GM21576 (cell line): Measurements from ENCODE around the gene CLINT1.

ENCODE experiments used
- ATAC-seq: cut with Tn5 transposase; IDR thresholded peaks from one replicate; pipeline ENCODE4 v1.9.1; 2021; ENCODE audit warnings: mild to moderate bottlenecking, moderate library complexity; ENCODE audit not compliant: unreplicated experiment

Gene CLINT1

DNA sequence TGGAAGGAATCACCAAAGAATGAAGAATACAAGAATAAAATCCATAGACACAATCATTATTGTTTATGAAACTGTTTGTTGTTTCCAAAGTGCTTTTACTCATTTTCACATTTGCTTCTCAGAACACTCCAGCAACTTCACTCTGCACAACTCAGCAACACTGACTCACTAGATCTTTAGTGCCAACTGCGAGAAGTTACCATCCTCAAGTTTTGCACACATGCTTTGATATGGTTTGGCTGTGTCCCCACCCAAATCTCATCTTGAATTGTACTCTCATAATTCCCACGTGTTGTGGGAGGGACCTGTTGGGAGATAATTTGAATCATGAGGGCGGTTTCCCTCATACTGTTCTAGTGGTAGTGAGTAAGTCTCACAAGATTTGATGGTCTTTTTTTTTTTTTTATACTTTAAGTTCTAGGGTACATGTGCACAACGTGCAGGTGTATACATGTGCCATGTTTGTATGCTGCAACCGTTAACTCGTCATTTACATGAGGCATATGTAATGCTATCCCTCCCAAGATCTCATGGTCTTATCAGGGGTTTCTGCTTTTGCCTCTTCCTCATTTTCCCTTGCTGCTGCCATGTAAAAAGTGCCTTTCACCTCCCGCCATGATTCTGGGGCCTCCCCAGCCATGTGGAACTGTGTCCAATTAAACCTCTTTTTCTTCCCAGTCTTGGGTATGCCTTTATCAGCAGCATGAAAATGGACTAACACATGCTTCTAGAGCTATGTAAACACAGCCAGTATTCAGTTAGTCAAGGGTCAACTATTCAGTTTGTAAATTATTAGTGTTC lies 36.9 kb downstream of the CLINT1 start:
- ATAC-seq = no peak

GRCh38 chr5:157821405-157821804 lies 37.5 kb downstream of the CLINT1 start:
- ATAC-seq = no peak

GRCh38 chr5:157820593-157821252 lies 38.2 kb downstream of the CLINT1 start:
- ATAC-seq = no peak

GRCh38 chr5:157819502-157820115 lies 39.3 kb downstream of the CLINT1 start:
- ATAC-seq = no peak

- ATAC-seq = no peak
Observed at GRCh38 chr5:157818368-157818767, 40.6 kb downstream of the CLINT1 start.

- no peak for ATAC-seq
Observed at GRCh38 chr5:157817928-157818327, 41.0 kb downstream of the CLINT1 start.

- no peak for ATAC-seq
Observed at GRCh38 chr5:157817387-157817702, 41.6 kb downstream of the CLINT1 start.

DNA sequence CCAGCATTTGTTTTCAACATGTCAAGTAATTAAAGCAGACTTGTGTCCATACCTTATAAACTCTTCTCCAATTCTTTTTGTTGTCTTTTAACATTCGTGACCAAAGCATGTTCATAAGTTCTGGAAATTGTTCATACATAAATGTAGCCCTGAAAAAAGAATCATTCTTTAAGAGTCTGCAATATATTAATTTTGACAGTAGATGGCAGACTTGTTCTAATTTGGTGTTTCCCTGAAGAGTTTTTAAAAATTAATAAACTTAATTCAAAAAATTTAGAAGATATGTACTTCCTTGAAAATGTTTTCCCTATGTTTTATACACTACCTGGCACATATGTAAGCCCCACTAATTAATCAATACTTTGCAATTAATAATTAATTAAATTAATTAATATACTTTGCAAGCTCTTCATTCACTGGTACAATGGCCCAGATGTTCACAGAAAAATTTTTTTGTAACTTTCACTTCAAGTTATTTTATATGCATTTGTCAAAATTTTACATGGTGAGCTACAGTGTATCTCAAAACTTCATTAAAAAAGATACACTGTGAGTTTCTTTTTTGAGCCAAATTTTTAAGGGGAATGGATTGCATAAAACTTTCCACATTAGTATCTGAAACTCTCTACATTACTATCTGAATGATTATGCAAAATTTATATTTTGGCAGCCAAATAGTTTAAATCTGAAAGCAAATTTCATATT lies 42.1 kb downstream of the CLINT1 start:
- no peak for ATAC-seq

- ATAC-seq = no peak
Observed at GRCh38 chr5:157812086-157812485, 46.9 kb downstream of the CLINT1 start.

DNA sequence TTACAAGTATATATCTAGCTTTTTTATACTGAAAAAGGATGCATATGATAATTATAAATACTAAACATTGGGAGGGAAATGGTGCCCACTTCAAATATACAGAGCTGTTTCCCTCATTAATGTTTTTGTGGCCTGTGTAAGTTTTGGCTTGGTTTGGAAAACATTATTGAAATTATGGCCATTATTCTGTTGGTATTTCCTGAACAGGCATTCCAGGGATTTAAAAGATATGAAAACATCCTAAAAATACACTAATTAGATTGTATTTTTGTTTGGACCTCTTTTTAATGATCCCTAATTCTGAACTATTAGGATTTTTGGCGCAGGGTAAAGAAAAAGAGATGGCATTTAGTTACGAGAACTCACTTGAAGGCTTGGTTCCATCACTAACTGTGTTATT lies 50.9 kb downstream of the CLINT1 start:
- ATAC-seq = no peak

DNA sequence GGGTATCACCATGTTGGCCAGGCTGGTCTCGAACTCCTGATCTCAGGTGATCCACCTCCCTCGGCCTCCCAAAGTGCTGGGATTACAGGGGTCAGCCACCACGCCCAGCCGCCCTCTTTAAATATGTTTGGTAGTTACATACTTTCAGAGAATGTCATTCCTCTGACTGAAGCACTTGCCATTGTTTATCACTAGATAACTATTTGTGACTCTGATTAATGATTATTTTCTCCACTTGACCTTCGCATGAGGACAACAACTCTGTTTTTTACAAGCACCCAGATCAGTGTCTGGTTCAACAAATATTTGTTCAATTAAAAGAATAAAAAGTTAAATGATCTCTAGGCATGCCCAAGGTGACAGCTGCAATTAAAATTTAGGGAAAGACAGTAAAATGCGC lies 56.2 kb downstream of the CLINT1 start:
- no peak for ATAC-seq

DNA sequence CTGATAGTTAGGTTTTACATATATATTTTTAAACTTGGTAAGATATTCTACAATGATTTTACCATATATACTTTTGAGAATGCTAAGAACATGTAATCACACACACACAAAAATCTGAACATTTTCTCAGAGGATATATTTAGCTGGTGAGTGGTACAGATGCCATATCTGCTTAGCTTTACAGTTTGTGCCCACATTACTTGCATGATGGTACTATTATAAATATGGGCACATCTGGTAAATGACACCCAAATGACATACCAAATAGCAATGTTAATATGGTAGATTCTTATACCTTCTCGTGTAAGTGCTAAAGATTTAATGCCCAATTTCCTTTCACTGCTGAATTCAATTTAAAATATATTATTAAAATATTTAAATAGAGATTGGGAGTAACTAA lies 58.8 kb downstream of the CLINT1 start:
- no peak for ATAC-seq

GRCh38 chr5:157799578-157799977 lies 59.4 kb downstream of the CLINT1 start:
- no peak for ATAC-seq

DNA sequence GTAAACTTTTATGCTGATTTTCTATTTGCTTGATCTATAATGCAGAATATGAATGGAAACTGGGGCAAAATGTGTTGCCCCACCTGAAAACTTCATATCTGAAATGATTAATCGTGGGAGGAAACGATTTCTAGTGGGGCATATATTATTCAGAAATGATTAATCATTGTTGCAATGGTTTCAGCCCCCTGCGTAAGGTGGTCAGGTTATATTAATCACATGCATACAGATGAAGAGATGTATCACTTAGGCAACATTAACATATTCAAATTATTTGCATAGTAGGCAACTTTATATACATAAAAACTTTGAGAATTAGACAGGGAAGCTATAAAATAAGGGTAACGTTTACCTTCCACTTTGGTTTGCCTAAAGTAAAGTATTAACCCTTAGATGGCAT lies 65.6 kb downstream of the CLINT1 start:
- no peak for ATAC-seq

GRCh38 chr5:157785801-157786200 lies 73.1 kb downstream of the CLINT1 start:
- ATAC-seq = no peak

- ATAC-seq = no peak
Observed at GRCh38 chr5:157779221-157779620, 79.7 kb downstream of the CLINT1 start.

DNA sequence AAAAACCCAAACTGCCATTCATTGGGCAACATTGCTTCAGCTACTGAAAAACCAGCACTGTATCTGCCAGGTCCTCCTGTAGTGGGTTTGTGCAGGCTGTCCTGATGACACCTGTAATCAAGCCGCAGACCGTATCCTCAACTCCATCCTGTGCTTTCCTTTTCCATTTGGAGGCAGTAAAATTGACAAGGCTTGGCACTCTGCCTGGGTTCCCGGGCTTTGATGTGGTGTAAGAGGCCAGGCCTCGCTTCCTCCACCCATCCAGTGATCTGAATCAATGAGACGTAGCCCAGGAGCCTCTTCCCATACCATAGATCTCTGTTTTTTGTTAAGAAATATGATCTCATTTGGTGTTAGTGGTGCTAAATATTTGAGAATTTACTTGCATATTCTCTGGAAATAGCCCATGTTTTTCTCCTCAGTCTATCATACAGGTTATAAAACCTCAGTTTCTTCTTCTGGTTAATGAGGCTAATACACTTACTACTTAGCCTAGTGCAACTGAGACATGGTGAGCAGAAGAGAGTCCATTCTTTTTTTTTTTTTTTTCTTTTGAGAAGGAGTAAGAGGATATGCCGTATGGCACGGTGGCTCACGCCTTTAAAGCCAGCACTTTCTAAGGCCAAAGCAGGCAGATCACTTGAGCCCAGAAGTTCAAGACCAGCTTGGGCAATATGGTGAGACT lies 80.7 kb downstream of the CLINT1 start:
- no peak for ATAC-seq

DNA sequence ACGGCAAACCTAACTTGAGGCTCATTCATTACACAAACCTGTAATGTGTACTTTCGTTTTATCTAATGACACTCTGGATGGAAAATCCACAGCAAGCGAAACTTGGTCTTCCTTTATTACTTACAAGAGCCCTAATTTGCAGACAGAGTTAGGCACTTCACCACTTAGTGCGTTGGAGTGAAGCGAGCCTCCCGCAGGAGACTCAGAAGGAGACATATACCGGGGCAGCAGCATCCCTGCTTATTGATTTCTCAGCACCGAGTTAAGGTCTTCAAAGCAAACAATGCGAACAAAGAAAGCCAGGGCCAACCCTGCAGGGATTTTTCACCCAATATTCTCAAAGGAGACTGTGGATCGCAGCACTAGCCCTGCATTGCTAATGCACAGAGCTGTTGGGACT lies 86.8 kb downstream of the CLINT1 start:
- no peak for ATAC-seq

DNA sequence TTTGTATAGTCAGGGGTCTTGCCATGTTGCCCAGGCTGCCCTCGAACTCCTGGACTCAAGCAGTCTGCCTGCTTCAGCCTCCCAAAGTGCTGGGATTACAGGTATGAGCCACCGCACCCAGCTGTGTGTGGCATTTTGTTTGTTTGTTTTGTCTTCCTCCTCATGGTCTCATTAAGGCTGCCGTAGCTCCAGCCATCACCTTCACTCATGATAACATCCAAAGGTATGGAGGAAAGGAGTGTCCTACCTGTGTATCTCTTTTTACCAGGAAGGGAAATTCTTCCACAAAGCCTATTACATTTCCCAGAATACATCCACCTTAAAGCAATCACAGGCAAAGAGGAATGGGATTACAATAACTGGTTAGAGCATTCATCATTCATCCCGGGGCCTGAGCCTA lies 88.3 kb downstream of the CLINT1 start:
- no peak for ATAC-seq

GRCh38 chr5:157767689-157768088 lies 91.3 kb downstream of the CLINT1 start:
- no peak for ATAC-seq

DNA sequence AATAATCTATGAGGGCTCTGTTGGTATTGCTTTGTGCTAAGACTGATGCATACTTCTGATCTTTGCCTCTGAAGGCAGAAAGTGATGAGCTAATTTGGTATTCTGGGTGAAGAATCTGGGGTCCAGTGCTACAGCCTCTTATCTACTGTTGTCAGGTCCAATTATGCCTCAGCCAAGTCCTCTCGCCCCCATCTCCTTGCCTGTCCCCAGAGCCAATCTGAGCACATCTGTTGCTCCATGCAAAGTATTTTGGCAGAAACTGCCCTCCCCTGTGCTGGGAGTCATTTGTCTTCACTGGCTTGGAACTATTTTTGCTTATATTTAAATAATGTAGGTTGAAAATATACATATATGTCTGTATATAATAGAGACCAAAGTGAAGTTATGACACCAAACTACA lies 92.0 kb downstream of the CLINT1 start:
- no peak for ATAC-seq
